Urinary bladder (tissue), 4 donors: ENCODE measurements around the gene CHMP2A. TPM values are rescaled to one million over a fixed set of nuclear protein-coding genes. Genes with fewer than 3 reads are reported as not detected.

Source experiments
- DNase-seq: peaks from one replicate; pipeline ENCODE4 v3.0.0-alpha.2; 2015; ENCODE audit errors: extremely low spot score
- H3K27ac ChIP-seq: one replicate; pipeline ENCODE4 v1.5.1; 2013; ENCODE audit warnings: low read depth, mild to moderate bottlenecking, moderate library complexity
- H3K36me3 ChIP-seq: one replicate; pipeline ENCODE4 v1.6.1; 2013; ENCODE audit warnings: mild to moderate bottlenecking, moderate library complexity; ENCODE audit not compliant: insufficient read depth
- H3K4me1 ChIP-seq: one replicate; pipeline ENCODE4 v1.6.1; 2013; ENCODE audit warnings: mild to moderate bottlenecking, moderate library complexity; ENCODE audit not compliant: insufficient read depth
- H3K4me3 ChIP-seq: one replicate; pipeline ENCODE4 v1.5.1; 2013; ENCODE audit warnings: low read depth, low read length
- WGBS: extraction: QIAGEN DNeasy Blood & Tissue Kit; methylation state at CpG from one replicate; pipeline ENCODE4 v1.1.7; 2013; 5-methylcytosine and 5-hydroxymethylcytosine counted together
- polyA plus RNA-seq: library from polyadenylated mRNA; stranded (reverse); fragments of 200-250 nt; gene quantifications from one replicate; pipeline ENCODE4 v1.2.3, GENCODE V29; 2013
- total RNA-seq: library from RNA; depleted of rRNA; stranded (reverse); fragments of >200 nt; gene quantifications from one replicate; pipeline ENCODE4 v1.2.3, GENCODE V29; 2014
- donor health status: healthy with polysubstance abuse.
- donor health status: healthy.

Gene CHMP2A
- total and polyA plus RNA-seq, 2 donors: 38.4 to 212 TPM

DNA sequence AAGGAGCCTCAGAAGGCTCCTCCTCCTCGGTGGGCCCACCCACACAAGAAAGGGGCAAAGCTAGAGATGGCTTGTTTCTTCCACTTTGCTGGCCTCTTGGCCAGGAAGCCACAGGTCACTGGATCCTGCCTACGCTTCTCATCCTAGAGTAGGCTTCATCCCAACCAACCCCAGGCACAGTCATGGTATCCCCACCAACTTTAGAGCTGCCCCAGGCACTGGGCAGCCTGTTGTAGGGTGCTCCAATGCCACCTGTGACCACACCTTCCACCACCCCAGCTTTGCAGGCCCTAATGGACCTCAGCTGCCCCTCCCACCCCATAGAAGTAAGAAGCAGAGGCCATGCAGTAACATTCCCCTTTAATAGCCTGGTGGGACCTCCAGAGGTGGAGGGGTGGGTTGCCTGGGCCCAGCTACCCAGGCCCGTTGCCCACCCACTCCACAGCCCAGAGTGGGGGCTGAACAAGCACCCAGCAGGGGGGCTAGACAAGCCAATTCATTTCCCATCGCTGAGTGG is 522 bp upstream of the CHMP2A start:
- DNase-seq: no peak
- WGBS: 47% methylated on average over 4 of the region's 4 CpGs
- H3K4me3 ChIP-seq: peak overlapping the region; percentile 3
- H3K36me3 ChIP-seq: no peaks in the 10 kb centered on the region
- H3K27ac ChIP-seq: peak overlapping the region; percentile 72
- no peaks in the 10 kb centered on the region for H3K4me1 ChIP-seq

DNA sequence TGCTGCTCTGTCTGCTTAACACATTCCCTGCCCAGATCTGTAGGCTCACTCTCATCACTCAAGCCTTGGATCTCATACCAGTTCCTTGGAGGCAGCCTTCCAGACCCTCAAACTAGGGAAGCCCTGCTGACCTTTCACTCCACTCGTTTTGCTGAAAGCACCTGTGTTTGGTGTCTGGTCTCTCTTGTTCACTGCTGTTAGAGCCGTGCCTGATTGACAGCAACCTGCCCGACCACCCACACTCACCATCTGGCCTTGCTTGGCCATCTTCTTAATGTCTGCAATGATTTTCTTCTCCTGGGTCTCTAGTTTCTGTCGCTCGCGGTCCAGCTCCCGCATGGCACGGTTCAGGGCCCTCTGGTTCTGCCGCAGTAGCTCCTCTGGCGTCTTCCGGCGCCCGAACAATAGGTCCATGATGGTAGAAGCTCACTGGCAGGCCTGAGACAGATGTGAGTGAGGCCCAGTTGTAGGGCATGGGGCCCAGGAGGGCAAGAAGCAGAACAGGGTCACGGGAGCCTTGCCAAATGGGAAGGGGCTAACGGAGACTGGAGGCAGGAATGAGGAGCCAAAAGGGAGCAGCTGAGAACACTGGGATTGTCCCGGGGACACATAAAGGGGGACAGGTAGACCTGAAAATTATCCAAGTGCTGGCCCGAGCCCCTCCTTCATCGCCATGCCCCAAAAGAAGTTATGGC is 959 bp downstream of the CHMP2A start:
- Histone ChIP-seq H3K27ac (peak overlapping the region; percentile 11), H3K36me3 (peaks cover 2% of the 10 kb centered on the region), H3K4me1 (no peaks in the 10 kb centered on the region), H3K4me3 (peak overlapping the region; percentile 48)
- whole genome bisulfite sequencing: 33% methylated on average over 18 of the region's 18 CpGs
- no peak for DNase-seq

DNA sequence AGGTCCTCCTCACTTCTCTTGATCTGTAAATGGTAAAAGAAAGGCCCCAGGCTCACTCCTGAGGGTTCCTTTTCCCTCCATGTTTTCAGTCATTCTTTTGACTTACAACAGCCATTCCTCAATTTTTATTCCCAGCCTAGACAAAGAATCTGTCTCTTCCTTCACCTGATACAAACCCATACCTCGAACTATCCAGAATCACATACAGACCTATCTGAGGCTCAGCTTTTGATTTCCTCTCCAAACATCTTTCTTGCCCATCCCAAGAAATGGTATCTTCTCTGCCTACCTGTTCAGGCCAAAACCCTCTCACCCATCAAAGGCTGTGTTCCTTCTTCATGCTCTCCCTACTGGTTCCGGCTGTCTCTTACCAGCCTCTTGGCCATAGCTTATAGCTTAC is 2.2 kb downstream of the CHMP2A start:
- 89% methylated on average over 2 of the region's 2 CpGs for WGBS
- Histone ChIP-seq H3K4me3 (no peak overlapping the region), H3K4me1 (no peaks in the 10 kb centered on the region), H3K27ac (no peak overlapping the region), H3K36me3 (peaks cover 6% of the 10 kb centered on the region)
- no peak for DNase-seq

DNA sequence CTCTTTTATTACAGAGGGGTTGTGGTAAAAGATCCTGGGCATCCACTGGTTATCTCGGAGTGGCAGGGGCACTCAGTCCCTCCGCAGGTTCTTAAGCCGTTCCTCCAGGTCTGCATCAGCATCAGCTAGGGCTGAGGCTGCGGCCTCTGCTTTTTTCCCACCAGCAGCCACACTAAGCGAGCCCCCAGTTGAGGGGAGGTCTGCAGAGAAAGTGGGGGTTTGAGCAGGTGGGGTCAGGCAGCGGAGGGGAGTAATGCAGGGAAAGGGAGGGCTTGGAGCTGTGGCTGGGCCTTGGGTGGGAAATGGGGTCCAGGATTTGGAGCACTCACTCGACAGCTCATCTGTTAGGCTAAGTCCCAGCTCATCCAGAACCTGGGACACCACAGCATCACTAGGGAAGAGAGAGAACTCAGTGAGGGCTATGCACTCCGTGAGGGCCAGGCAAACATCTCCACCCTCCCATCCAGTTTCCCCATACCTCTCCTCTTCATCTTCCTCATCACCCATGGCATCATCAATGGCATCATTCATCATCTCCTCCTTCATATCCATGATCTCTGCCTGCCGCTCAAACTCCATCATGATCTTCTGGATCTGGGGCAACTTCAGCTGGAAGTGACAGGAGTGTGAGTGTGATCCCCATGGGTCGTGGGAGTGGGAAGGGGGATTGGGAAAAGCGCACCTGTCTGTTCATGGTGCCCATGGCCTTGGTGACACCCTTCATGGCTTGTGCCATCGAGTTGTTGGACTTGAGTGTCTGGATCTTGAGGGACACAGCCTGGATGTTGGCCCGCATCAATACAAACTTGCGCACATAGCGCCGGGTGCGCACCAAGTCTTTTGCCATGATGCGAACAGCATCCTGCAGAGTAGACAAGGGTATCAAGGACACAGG is 3.1 kb downstream of the CHMP2A start:
- DNase-seq: no peak
- Histone ChIP-seq H3K36me3 (peaks cover 6% of the 10 kb centered on the region), H3K27ac (no peak overlapping the region), H3K4me3 (no peak overlapping the region), H3K4me1 (no peaks in the 10 kb centered on the region)
- WGBS: 92% methylated on average over 18 of the region's 18 CpGs

DNA sequence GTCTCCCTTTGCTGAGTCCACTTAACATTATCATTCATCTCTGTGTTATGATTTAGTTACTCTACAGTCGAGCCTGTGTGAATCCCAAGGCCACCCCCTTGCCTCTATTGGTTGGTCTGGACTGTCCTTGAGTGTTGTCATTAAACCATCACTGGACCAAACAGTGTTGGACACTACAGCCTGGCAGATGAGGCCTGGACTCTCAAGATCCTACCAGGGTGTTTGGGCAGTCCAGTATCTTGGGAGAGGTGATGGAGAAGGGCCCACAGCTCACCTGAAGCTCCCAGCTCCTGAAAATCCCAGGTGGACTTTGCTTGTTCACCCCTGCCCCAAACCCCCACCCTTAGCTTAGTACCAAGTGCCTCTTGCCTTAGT is 3.8 kb downstream of the CHMP2A start:
- Histone ChIP-seq H3K4me1 (no peaks in the 10 kb centered on the region), H3K36me3 (peaks cover 6% of the 10 kb centered on the region), H3K27ac (no peak overlapping the region), H3K4me3 (no peak overlapping the region)
- no peak for DNase-seq
- WGBS: 38% methylated on average over 1 of the region's 1 CpG

DNA sequence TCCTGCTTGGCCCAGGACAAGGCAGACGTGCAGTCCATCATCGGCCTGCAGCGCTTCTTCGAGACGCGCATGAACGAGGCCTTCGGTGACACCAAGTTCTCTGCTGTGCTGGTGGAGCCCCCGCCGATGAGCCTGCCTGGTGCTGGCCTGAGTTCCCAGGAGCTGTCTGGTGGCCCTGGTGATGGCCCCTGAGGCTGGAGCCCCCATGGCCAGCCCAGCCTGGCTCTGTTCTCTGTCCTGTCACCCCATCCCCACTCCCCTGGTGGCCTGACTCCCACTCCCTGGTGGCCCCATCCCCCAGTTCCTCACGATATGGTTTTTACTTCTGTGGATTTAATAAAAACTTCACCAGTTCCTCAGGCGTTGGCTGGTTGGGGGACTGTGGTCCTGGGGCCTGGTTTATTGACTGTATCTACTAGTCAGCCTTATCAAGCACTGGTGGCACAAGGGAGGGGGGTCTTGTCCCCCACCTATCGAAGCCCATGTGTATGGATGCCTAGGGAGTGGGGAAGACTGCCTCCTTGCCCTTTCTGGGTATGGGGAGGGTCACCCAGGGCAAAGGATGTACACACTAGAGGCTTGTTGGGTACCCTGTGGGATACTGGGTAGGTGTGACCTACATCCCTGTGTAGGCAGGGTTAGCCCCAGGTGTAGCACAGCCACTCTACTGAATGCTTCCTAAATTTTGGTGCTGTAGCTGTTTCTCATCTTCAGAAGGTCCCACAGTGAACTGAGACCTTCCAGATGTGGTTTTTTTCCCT is 4.4 kb downstream of the CHMP2A start:
- no peak overlapping the region for H3K27ac ChIP-seq
- 84% methylated on average over 13 of the region's 13 CpGs for WGBS
- H3K4me1 ChIP-seq: peaks cover 4% of the 10 kb centered on the region
- H3K36me3 ChIP-seq: peaks cover 6% of the 10 kb centered on the region
- no peak for DNase-seq
- no peak overlapping the region for H3K4me3 ChIP-seq

DNA sequence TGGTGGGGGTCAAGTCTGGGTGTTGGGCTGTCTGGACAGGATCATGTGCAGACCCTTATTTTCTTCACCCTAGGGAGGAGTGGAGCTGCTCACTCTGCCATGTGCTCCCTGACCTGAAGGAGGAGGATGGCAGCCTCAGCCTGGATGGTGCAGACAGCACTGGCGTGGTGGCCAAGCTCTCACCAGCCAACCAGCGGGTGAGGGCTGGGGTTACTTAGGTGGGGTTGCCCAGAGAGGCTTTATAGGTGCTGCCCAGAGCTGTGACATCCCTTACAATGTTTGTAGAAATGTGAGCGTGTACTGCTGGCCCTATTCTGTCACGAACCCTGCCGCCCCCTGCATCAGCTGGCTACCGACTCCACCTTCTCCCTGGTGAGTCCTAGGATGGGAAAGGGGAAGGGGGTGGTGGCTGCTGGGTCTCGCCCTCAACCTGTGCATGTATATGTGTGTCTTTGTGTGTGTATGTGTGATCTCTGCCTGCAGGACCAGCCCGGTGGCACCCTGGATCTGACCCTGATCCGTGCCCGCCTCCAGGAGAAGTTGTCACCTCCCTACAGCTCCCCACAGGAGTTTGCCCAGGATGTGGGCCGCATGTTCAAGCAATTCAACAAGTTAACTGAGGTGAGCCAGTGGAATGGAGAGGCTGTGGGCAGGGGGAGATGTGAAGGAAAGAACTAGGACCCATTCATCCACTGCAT is 5.1 kb downstream of the CHMP2A start:
- 90% methylated on average over 11 of the region's 11 CpGs for WGBS
- DNase-seq: no peak
- Histone ChIP-seq H3K4me1 (peaks cover 5% of the 10 kb centered on the region), H3K36me3 (peaks cover 6% of the 10 kb centered on the region), H3K27ac (no peak overlapping the region), H3K4me3 (no peak overlapping the region)

DNA sequence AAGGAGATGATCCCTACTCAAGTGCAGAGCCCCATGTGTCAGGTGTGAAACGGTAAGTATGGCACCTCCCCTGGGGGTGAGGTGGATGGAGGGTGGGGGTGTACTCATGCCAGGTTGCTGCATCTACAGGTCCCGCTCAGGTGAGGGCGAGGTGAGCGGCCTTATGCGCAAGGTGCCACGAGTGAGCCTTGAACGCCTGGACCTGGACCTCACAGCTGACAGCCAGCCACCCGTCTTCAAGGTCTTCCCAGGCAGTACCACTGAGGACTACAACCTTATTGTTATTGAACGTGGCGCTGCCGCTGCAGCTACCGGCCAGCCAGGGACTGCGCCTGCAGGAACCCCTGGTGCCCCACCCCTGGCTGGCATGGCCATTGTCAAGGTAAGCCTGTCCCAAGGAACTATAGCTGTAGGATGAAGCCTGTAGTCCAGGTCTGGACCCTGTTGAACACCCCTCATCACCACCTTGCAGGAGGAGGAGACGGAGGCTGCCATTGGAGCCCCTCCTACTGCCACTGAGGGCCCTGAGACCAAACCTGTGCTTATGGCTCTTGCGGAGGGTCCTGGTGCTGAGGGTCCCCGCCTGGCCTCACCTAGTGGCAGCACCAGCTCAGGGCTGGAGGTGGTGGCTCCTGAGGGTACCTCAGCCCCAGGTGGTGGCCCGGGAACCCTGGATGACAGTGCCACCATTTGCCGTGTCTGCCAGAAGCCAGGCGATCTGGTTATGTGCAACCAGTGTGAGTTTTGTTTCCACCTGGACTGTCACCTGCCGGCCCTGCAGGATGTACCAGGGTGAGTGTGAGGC is 5.8 kb downstream of the CHMP2A start:
- peaks cover 6% of the 10 kb centered on the region for H3K36me3 ChIP-seq
- H3K4me1 ChIP-seq: peaks cover 5% of the 10 kb centered on the region
- 91% methylated on average over 20 of the region's 20 CpGs for WGBS
- no peak overlapping the region for H3K4me3 ChIP-seq
- H3K27ac ChIP-seq: no peak overlapping the region
- no peak for DNase-seq

DNA sequence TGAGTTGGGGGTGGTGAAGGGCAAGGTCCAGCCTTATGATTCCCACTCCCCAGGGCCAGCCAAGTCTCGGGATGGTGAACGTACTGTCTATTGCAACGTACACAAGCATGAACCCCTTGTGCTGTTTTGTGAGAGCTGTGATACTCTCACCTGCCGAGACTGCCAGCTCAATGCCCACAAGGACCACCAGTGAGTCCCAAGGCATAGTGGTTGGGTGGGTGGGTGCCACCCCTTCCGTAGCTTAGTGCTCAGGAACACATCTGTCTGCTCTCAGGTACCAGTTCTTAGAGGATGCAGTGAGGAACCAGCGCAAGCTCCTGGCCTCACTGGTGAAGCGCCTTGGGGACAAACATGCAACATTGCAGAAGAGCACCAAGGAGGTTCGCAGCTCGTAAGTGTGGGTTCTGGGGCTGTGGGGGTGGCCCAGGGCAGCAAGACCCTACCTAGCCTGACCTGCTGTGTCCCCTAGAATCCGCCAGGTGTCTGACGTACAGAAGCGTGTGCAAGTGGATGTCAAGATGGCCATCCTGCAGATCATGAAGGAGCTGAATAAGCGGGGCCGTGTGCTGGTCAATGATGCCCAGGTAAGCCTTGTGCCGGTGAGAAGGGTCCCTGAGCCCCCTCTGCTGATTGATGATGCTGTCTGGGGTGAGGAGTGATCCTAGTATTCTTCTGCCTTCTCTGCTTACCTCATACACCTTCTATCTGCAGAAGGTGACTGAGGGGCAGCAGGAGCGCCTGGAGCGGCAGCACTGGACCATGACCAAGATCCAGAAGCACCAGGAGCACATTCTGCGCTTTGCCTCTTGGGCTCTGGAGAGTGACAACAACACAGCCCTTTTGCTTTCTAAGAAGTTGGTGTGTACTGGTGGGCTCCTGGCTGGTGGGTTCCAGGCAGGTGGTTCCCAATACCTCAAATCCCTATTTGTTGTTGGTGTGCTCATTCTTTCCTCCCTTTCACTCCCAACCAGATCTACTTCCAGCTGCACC is 7.3 kb downstream of the CHMP2A start:
- no peak for DNase-seq
- Histone ChIP-seq H3K36me3 (peaks cover 6% of the 10 kb centered on the region), H3K4me3 (no peak overlapping the region), H3K4me1 (peaks cover 5% of the 10 kb centered on the region), H3K27ac (no peak overlapping the region)
- WGBS: 85% methylated on average over 18 of the region's 18 CpGs

DNA sequence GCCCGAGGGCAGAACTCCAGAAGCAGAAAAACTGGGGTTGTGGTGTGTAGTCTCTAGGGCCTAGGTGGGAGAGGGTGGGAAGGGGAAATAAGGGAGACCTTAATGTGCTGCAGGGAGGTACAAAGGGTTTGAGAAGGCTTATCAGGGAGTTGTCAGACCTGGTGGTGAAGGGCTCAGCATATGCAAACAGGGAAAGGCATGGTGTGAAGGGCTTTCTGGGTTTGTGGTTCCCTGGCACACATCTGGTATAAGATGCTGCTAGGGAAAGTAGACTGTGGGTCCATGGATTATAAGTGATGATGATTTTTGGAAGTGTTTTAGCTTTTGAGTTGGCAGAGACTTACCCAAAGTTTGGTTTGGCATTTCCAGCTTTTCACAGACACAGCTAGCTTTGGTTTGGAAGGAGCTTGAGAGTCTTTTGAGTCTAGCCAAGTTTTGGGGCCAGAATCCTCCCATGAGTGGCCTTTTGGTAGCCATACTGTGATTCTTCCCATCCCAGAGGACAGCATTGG is 8.8 kb downstream of the CHMP2A start:
- Histone ChIP-seq H3K4me1 (peaks cover 5% of the 10 kb centered on the region), H3K4me3 (peak overlapping the region; percentile 97), H3K36me3 (peaks cover 6% of the 10 kb centered on the region), H3K27ac (no peak overlapping the region)
- no peak for DNase-seq
- WGBS: 22% methylated on average over 1 of the region's 1 CpG

DNA sequence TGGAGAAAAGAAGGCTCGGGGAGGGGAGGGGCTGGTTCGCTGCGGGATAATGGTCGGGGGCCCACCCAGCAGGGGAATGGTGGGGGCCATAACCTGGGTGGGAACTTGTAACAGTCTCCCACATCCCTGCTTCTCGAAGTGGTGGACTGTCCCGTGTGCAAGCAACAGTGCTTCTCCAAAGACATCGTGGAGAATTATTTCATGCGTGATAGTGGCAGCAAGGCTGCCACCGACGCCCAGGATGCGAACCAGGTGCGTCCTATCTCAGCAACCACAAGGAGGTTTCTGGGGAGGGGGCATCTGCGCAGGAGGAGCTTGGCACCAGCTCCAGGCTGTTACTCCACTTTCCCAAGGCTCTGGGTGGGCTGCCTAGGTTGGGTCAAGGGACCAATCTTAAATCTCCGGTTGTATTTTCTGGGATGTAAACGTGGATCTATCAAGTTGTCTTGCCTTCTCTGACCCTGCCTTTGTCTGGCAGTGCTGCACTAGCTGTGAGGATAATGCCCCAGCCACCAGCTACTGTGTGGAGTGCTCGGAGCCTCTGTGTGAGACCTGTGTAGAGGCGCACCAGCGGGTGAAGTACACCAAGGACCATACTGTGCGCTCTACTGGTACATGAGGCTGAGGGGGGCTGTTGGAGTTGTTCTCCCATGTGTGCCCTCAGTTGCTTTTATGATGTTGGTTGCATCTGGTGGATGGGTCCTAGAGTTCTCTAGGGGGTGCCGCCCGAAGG is 9.5 kb downstream of the CHMP2A start:
- H3K4me3 ChIP-seq: peak overlapping the region; percentile 97
- peaks cover 5% of the 10 kb centered on the region for H3K4me1 ChIP-seq
- H3K27ac ChIP-seq: no peak overlapping the region
- H3K36me3 ChIP-seq: peaks cover 6% of the 10 kb centered on the region
- no peak for DNase-seq
- 7% methylated on average over 21 of the region's 21 CpGs for WGBS
